Femur (tissue), 1 donor: Measurements from ENCODE around the gene OLA1.

ENCODE experiments used
- DNase-seq: peaks from one replicate; pipeline ENCODE4 v3.0.0-alpha.2; 2017

OLA1 gene

DNA sequence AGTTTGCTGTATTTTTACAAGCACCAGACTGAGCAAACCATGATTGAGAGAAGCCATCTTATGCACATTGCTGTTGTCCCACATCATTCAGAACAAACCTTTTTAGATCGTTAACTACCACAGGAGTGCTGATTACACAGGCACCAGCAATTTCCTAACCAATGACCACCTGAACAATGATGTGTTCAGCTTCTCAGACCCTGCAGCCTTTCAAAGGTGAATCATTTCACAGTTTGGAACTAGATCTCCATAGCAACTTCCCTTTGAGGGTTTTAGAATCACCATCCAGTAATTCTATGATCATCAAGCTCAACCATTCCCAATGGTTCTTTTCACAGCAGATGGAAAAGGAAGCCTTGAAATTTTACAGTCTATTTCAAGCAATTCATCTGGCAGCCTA, 71.4 kb downstream of the OLA1 start:
- no peak for DNase-seq

GRCh38 chr2:174174741-174175140, 73.6 kb downstream of the OLA1 start:
- no peak for DNase-seq

DNA sequence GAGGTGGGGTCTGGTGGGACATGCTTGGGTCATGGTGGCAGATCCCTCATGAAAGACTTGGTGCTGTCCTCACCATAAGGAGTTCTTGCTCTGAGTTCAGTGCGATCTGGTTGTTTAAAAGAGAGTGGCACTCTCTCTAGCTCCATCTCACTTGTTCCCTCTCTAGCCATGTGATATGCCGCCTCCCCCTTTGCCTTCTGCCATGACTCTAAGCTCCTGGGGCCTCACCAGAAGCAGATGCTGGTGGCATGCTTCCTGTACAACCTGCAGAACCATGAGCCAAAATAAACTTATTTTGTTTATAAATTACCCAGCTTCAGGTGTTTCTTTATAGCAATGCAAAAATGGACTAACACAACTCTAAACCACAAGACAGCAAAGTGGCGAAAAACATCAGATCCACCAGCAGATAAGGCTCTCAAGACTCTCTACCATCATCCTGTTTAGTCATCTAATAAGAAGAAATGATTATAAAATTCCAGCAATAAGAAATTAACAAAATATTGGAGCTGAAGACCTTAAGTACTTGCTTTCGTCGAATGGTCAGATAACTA, 75.5 kb downstream of the OLA1 start:
- DNase-seq = no peak

GRCh38 chr2:174171686-174172445, 76.5 kb downstream of the OLA1 start:
- no peak for DNase-seq

GRCh38 chr2:174169372-174169771, 79.0 kb downstream of the OLA1 start:
- DNase-seq = no peak

DNA sequence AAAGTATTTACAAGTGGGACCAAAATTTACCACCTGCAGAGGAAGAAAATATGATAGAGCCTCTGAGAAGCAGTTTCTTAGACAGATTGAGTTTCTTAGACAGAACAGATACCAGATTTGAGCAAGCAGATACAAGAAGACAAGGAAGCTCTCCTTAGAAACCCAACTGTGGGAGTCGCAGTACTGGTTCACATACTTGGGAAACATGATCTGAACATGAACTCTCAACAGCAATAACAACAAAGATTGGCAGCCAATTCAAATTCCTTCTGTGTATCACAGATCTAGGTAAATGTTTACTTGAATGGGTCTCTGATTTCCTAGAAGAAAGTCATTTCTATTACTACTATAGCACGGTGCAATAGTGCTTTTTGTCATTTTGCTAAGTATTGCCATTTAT, 82.1 kb downstream of the OLA1 start:
- DNase-seq = no peak

DNA sequence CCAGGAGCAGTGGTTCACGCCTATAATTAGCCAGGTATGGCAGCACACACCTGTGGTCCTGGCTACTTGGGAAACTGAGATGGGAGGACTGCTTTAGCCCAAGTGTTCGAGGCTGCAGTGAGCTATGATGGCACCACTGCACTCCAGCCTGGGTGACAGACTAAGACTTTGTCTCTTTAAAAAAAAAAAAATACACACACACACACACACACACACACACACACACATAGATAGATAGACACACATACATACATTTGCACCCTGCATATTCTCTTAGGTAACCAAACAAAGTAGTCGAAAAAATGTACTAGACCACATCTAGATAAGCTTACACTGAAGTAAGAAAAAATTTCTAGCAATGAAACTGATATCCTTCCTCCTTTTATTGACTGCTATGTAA, 86.8 kb downstream of the OLA1 start:
- DNase-seq = no peak

- no peak for DNase-seq
Observed at GRCh38 chr2:174158003-174158402, 90.3 kb downstream of the OLA1 start.

GRCh38 chr2:174157053-174157452, 91.3 kb downstream of the OLA1 start:
- no peak for DNase-seq

DNA sequence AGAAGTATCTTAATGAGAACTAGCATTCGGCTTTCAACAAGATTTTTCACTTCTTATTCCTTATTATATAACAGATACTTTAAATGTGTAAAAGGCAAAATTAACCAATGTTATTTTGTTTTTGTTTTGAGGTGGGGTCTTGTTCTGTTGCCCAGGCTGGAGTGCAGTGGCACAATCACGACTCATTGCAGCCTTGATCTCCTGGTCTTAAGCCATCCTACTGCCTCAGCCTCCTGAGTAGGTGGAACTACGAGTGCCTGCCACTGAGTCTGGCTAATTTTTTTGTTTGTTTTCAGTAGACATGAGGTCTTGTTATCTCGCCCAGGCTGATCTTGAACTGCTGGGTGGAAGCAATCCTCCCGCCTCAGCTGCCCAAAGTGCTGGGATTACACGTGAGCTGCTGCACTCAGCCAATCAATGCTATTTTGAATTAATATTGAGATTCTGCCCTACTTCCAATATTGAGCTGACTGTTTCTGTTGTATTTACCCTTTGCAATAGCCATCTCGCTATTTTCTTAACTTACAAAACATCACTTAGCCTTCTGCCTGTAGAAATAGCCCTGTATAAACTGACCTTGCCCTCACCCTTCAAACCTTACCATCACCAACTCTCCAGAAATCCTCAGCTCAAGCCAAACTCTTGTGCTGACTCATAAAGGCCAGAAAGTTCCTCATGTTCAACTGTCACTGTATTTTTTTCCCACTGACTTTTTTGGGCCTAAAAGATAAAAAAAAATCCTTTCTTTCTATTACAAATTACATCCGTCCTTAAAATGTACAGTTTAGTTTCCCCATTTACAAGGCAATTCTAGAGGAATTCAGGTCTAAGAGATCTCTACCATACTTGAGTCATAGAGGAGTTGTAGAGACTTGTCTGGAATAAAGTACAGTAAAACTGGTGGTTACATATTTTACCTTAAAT, 94.3 kb downstream of the OLA1 start:
- DNase-seq = no peak

- DNase-seq = no peak
Observed at GRCh38 chr2:174149530-174149929, 98.8 kb downstream of the OLA1 start.

- no peak for DNase-seq
Observed at GRCh38 chr2:174148833-174149232, 99.5 kb downstream of the OLA1 start.

GRCh38 chr2:174145827-174146226, 102.5 kb downstream of the OLA1 start:
- no peak for DNase-seq

DNA sequence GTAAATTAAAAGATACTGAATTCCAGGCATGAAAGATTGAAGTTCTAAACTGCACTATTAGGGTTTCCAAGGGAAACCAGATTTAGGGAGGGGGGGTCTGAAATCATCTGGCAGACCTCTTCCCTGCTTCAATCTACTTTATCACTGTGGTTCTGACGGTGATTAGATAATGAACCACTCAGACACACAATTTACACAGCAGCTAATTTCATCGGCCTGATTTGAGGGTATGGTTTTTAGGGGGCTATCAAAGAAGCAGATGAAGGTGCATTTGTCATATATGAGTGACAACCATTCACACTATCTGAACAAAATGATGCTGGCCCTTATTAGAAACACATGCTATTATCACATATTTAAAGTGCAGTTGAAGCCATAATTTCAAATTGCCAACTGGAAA, 106.0 kb downstream of the OLA1 start:
- no peak for DNase-seq

- no peak for DNase-seq
Observed at GRCh38 chr2:174138161-174138560, 110.2 kb downstream of the OLA1 start.

DNA sequence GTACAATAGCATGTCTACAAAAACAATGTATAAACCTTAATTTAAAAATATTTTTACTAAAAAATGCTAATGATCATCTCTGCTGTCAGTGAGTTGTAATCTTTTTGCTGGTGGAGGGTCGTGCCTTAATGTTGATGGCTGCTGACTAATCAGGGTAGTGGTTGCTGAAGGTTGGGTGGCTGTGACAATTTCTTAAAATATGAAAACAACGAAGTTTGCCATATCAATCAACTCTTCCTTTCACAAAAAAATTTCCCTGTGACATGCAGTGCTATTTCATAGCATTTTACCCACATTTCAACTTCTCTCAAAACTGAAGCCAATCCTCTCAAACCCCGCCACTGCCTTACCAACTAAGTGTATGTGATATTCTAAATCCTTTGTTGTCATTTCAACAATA, 112.4 kb downstream of the OLA1 start:
- DNase-seq = no peak

GRCh38 chr2:174125090-174125489, 123.2 kb downstream of the OLA1 start:
- DNase-seq = no peak

GRCh38 chr2:174124181-174124580, 124.2 kb downstream of the OLA1 start:
- no peak for DNase-seq

DNA sequence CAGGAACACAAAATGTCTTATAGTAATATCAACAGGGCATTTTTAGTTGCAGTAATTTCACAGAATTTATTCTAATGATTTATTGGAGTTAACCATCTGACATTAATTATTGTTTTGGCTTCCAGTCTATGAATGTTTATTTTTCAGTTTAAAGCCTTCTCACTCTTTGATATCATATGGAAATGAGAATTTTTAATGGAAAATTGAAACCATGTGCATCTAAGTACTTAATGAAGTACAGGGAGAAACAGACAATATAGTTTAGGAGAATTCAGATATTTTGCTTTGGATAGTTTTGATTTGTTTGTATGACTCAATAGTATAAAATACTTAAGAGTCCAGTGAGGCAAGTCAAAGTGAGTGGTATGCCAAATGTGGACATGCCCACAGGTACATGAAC, 126.1 kb downstream of the OLA1 start:
- no peak for DNase-seq

GRCh38 chr2:174121612-174122011, 126.7 kb downstream of the OLA1 start:
- no peak for DNase-seq

DNA sequence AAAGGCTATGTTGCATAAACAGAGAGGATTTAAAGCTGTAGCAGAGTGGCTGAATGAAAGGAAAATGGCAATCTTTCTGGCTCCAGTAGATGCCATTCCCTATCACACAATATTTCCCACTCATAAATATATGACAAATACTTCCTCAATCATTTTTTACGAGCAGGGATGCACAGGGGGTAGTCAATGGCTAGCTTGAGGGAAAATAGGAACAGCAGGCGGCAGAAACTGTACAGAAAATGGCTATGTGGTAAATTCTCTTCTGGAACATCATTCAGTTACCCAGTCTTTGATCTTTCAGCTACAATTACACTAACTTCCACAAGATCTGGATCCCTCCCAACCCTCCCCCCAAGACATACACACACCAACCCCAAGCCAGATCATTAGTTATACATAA, 127.2 kb downstream of the OLA1 start:
- DNase-seq = no peak

GRCh38 chr2:174120346-174120745, 128.0 kb downstream of the OLA1 start:
- DNase-seq = no peak

DNA sequence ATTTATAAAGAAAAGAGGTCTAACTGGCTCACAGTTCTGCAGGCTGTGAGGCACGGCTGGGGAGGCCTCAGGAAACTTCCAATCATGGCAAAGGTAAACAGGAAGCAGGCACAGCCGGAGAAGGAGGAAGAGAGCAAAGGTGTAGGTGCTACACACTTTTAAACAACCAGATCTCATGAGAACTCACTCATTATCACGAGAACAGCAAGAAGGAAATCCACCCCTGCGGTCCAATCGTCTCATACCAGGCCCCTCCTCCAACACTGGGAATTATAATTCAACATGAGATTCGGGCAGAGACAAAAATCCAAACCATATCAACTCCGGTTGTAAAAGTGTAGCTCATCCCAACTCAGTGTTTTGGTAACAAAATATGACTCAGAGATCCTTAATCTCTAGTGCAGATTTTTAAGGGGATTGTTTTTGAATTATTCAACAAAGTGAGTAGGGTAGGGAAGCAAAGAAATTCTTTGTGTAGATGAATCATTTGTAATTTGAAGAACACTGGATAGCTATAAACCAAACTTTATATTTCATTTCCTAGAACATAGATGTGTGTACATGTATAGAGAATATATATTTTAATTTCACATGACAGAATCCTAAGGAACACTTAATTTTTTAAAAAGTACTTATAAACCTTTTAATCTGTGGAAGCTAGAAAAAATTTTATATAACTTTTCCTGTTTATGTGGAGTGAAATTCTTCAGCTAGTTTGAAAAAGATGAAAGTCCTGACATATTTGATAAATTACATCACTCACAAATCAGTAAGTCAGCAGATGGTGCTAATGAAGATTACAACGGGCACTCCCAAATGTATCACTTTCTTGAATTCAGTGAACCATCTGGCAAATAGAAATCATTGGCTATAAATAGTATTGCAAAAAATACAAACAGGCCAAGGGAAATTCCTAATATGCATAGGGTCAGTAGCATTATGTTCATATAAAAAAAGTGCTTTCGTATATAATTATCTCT, 130.1 kb downstream of the OLA1 start:
- no peak for DNase-seq
